ENCODE results near the gene CNTN4.

DNA sequence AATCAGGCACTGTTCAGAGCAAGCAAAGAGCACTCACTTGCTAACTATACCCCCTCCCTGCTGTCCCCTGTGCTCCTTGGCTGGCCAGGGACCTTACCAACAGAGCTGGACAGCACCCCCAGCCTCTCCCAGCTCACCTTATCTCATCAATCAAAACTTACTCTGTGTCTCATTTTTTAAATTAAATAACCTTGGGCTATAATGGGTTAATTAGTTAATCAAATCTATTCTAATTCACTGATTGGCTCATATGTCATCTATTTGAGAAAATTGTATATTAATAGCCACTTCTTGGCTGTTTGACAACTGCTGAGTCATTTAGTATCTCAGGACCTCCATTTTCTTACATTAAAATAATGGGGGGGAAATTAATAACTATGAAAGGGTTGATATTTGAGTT is 988.6 kb downstream of the CNTN4 start:
- TF ChIP-seq, protein P1, sequence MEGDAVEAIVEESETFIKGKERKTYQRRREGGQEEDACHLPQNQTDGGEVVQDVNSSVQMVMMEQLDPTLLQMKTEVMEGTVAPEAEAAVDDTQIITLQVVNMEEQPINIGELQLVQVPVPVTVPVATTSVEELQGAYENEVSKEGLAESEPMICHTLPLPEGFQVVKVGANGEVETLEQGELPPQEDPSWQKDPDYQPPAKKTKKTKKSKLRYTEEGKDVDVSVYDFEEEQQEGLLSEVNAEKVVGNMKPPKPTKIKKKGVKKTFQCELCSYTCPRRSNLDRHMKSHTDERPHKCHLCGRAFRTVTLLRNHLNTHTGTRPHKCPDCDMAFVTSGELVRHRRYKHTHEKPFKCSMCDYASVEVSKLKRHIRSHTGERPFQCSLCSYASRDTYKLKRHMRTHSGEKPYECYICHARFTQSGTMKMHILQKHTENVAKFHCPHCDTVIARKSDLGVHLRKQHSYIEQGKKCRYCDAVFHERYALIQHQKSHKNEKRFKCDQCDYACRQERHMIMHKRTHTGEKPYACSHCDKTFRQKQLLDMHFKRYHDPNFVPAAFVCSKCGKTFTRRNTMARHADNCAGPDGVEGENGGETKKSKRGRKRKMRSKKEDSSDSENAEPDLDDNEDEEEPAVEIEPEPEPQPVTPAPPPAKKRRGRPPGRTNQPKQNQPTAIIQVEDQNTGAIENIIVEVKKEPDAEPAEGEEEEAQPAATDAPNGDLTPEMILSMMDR (IDR thresholded peaks at IDR 0.05; ENCODE audit: insufficient read depth, low read length), result no peak
- TF ChIP-seq POLR2AphosphoS5 (IDR thresholded peaks at IDR 0.05; ENCODE audit: low read depth), result no peak
- TF ChIP-seq GABPA (IDR thresholded peaks at IDR 0.05; ENCODE audit: low read depth), result no peak
- TF ChIP-seq SPI1 (IDR thresholded peaks at IDR 0.05; ENCODE audit: borderline replicate concordance, low read depth), result no peak
